Endodermal cell (in vitro differentiated cells): ENCODE data around the gene FAM237B. TPM values are rescaled to one million over a fixed set of nuclear protein-coding genes. Genes with fewer than 3 reads are reported as not detected.

Experiments
- DNase-seq: peaks from one replicate; pipeline ENCODE4 v3.0.0-alpha.2; 2017
- H3K27ac ChIP-seq: 2 replicates; pipeline ENCODE4 v1.5.1; 2013; ENCODE audit warnings: mild to moderate bottlenecking, low read depth, low read length, moderate library complexity
- H3K27me3 ChIP-seq: 2 replicates; pipeline ENCODE4 v1.6.1; 2013; ENCODE audit warnings: mild to moderate bottlenecking, low read length, moderate library complexity; ENCODE audit not compliant: insufficient read depth, control insufficient read depth, poor library complexity, severe bottlenecking
- H3K36me3 ChIP-seq: 2 replicates; pipeline ENCODE4 v1.7.0; 2013; ENCODE audit warnings: mild to moderate bottlenecking, low read length, moderate library complexity; ENCODE audit not compliant: control insufficient read depth, insufficient read depth
- H3K4me1 ChIP-seq: one replicate; pipeline ENCODE4 v1.7.0; 2013; ENCODE audit warnings: low read length; ENCODE audit not compliant: control insufficient read depth, insufficient read depth
- H3K4me3 ChIP-seq: 2 replicates; pipeline ENCODE4 v1.5.1; 2013; ENCODE audit warnings: mild to moderate bottlenecking, low read length, moderate library complexity
- H3K9ac ChIP-seq: 2 replicates; pipeline ENCODE4 v1.6.1; 2013; ENCODE audit warnings: mild to moderate bottlenecking, low read length, moderate library complexity; ENCODE audit not compliant: poor library complexity, severe bottlenecking; ENCODE audit errors: extremely low read depth
- H3K9me3 ChIP-seq: 2 replicates; pipeline ENCODE4 v1.6.1; 2013; ENCODE audit warnings: mild to moderate bottlenecking, low read length, moderate library complexity; ENCODE audit not compliant: control insufficient read depth
- H3K27ac Mint-ChIP-seq: 2 replicates; pipeline ENCODE4 v1.8.0; 2020; ENCODE audit warnings: mixed read lengths
- H3K27me3 Mint-ChIP-seq: 2 replicates; pipeline ENCODE4 v1.8.0; 2021; ENCODE audit warnings: mild to moderate bottlenecking, mixed read lengths; ENCODE audit not compliant: insufficient read depth
- H3K36me3 Mint-ChIP-seq: 2 replicates; pipeline ENCODE4 v1.8.0; 2020; ENCODE audit warnings: low read depth, mixed read lengths
- H3K4me1 Mint-ChIP-seq: 2 replicates; pipeline ENCODE4 v1.8.0; 2020; ENCODE audit warnings: mixed read lengths
- H3K4me3 Mint-ChIP-seq: 2 replicates; pipeline ENCODE4 v1.8.0; 2020; ENCODE audit warnings: mild to moderate bottlenecking, moderate library complexity, mixed read lengths
- H3K9me3 Mint-ChIP-seq: 2 replicates; pipeline ENCODE4 v1.8.0; 2020; ENCODE audit warnings: mild to moderate bottlenecking, mixed read lengths
- WGBS, 2 experiments: methylation state at CpG; one replicate each; pipeline versions ENCODE4 v1.1.5 to v1.1.7; 2013; ENCODE audit warnings: missing lambda C conversion rate in 2 of 2, mixed read lengths in 1 of 2; ENCODE audit not compliant: insufficient coverage in 1 of 2, insufficient read length in 1 of 2; 5-methylcytosine and 5-hydroxymethylcytosine counted together
- total RNA-seq, 2 donors: library from RNA; stranded (reverse); fragmentation: NEBNext Ultra II Directional in 1 of 2; extraction: Animal tissue kit (Norgen Biotek cat#: 25700) in 1 of 2; gene quantifications; 2 replicates in 1 of 2; 3 replicates in 1 of 2; pipeline ENCODE4 v1.2.1, GENCODE V29; 2021
- TF ChIP-seq, protein P1 (sequence below): fragments of 200-600 bp; sonication (generic); conservative IDR thresholded peaks from 2 replicates; pipeline ENCODE4 v1.5.0; 2021; ENCODE audit warnings: antibody characterized with exemption, mild to moderate bottlenecking

Gene FAM237B
- total RNA-seq, 2 donors from 2014 or later, result not detected

GRCh38 chr7:90269163-90269562, 51.9 kb downstream of the FAM237B start:
- 90 to 92% methylated on average over 1 of the region's 1 CpG for WGBS, 2 experiments
- H3K4me1 Mint-ChIP-seq, result peaks cover 10% of the 10 kb centered on the region

GRCh38 chr7:90267263-90267858, 53.7 kb downstream of the FAM237B start:
- H3K4me1 Mint-ChIP-seq, result no peaks in the 10 kb centered on the region
- peaks cover 4% of the 10 kb centered on the region for H3K27me3 Mint-ChIP-seq
- no peak overlapping the region for H3K9ac ChIP-seq
- TF ChIP-seq, protein P1, sequence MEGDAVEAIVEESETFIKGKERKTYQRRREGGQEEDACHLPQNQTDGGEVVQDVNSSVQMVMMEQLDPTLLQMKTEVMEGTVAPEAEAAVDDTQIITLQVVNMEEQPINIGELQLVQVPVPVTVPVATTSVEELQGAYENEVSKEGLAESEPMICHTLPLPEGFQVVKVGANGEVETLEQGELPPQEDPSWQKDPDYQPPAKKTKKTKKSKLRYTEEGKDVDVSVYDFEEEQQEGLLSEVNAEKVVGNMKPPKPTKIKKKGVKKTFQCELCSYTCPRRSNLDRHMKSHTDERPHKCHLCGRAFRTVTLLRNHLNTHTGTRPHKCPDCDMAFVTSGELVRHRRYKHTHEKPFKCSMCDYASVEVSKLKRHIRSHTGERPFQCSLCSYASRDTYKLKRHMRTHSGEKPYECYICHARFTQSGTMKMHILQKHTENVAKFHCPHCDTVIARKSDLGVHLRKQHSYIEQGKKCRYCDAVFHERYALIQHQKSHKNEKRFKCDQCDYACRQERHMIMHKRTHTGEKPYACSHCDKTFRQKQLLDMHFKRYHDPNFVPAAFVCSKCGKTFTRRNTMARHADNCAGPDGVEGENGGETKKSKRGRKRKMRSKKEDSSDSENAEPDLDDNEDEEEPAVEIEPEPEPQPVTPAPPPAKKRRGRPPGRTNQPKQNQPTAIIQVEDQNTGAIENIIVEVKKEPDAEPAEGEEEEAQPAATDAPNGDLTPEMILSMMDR, result no peak
- H3K4me1 ChIP-seq, result no peaks in the 10 kb centered on the region
- no peak overlapping the region for H3K4me3 ChIP-seq
- no peaks in the 10 kb centered on the region for H3K27me3 ChIP-seq
- 96 to 100% methylated on average over 2 to 5 of the region's 5 CpGs for WGBS, 2 experiments
- no peaks in the 10 kb centered on the region for H3K36me3 Mint-ChIP-seq
- H3K4me3 Mint-ChIP-seq, result no peak overlapping the region
- H3K27ac ChIP-seq, result no peak overlapping the region
- no peaks in the 10 kb centered on the region for H3K9me3 ChIP-seq
- no peak overlapping the region for H3K27ac Mint-ChIP-seq
- no peaks in the 10 kb centered on the region for H3K9me3 Mint-ChIP-seq
- DNase-seq, result no peak
- no peaks in the 10 kb centered on the region for H3K36me3 ChIP-seq

More at GRCh38 chr7:90269163-90269562, 51.9 kb downstream of the FAM237B start:
- TF ChIP-seq, protein P1, result no peak
- no peaks in the 10 kb centered on the region for H3K36me3 ChIP-seq
- no peak overlapping the region for H3K9ac ChIP-seq
- no peaks in the 10 kb centered on the region for H3K9me3 ChIP-seq
- H3K4me3 ChIP-seq, result no peak overlapping the region
- H3K9me3 Mint-ChIP-seq, result no peaks in the 10 kb centered on the region
- H3K27ac ChIP-seq, result no peak overlapping the region
- peaks cover 4% of the 10 kb centered on the region for H3K27me3 Mint-ChIP-seq
- no peak overlapping the region for H3K4me3 Mint-ChIP-seq
- H3K4me1 ChIP-seq, result peaks cover 10% of the 10 kb centered on the region
- DNase-seq, result no peak
- H3K27ac Mint-ChIP-seq, result no peak overlapping the region
- H3K36me3 Mint-ChIP-seq, result no peaks in the 10 kb centered on the region
- no peaks in the 10 kb centered on the region for H3K27me3 ChIP-seq

GRCh38 chr7:90266808-90267207, 54.3 kb downstream of the FAM237B start:
- no peak overlapping the region for H3K4me3 Mint-ChIP-seq
- 88 to 91% methylated on average over 1 to 2 of the region's 3 CpGs for WGBS, 2 experiments
- TF ChIP-seq, protein P1, result no peak
- H3K9ac ChIP-seq, result no peak overlapping the region
- H3K4me1 ChIP-seq, result no peaks in the 10 kb centered on the region
- no peak overlapping the region for H3K27ac ChIP-seq
- no peak overlapping the region for H3K4me3 ChIP-seq
- H3K9me3 Mint-ChIP-seq, result no peaks in the 10 kb centered on the region
- no peaks in the 10 kb centered on the region for H3K36me3 ChIP-seq
- no peaks in the 10 kb centered on the region for H3K36me3 Mint-ChIP-seq
- DNase-seq, result no peak
- peaks cover 4% of the 10 kb centered on the region for H3K27me3 Mint-ChIP-seq
- H3K27ac Mint-ChIP-seq, result no peak overlapping the region
- no peaks in the 10 kb centered on the region for H3K27me3 ChIP-seq
- H3K4me1 Mint-ChIP-seq, result no peaks in the 10 kb centered on the region
- no peaks in the 10 kb centered on the region for H3K9me3 ChIP-seq

Other genes with a start within 250 kb of the FAM237B start
- 1 to 10 TPM in 1 of 2 donors, under 1 TPM in 1; 0.66 to 3.8 TPM for gene STEAP1, start 166.8 kb downstream of the FAM237B start, total RNA-seq
- 10 to 100 TPM in 1 of 2 donors, 1 to 10 TPM in 1; 4.0 to 11.0 TPM for gene STEAP2, start 109.6 kb downstream of the FAM237B start, total RNA-seq
- 1 to 10 TPM; 4.9 to 6.6 TPM for gene CFAP69, start 76.1 kb downstream of the FAM237B start, total RNA-seq
- 10 to 100 TPM; 24.5 to 26.3 TPM for gene GTPBP10, start 25.4 kb upstream of the FAM237B start, total RNA-seq
- 10 to 100 TPM; 50.3 to 51.6 TPM for gene CLDN12, start 82.2 kb upstream of the FAM237B start, total RNA-seq
- gene PTTG1IP2, start 148.3 kb upstream of the FAM237B start, total RNA-seq, result not detected